Measurements from ENCODE around the gene TECPR2.

DNA sequence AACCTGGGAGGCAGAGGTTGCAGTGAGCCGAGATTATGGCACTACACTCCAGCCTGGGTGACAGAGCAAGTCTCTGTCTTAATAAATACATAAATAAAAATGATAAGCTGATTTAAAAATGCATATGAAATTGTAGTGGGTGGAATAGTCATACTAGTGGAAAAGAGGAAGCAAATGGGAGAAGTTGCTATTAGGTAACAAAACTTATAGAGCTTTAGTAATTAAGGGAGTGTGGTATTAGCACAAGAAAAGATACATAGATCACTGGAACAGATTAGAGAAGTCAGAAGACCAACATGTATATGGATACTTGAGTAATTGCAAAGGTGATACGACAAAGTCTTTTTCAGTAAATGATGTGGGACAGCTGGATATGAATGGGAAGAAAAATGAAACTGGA lies 26.5 kb downstream of the TECPR2 start:
- no peak for TF ChIP-seq POLR2AphosphoS5 (IDR thresholded peaks at IDR 0.05; ENCODE audit: low read depth, low read length)
- no peak for TF ChIP-seq POLR2A (IDR thresholded peaks at IDR 0.05; ENCODE audit: low read depth, low read length)
- no peak for TF ChIP-seq TAF1 (IDR thresholded peaks at IDR 0.05; ENCODE audit: low read depth, low read length)
- no peak for TF ChIP-seq SPI1 (IDR thresholded peaks at IDR 0.05; ENCODE audit: low read depth, low read length)
- TF ChIP-seq PAX5 (IDR thresholded peaks at IDR 0.05; ENCODE audit: insufficient read depth, low read length, severe bottlenecking), result no peak
